RWPE2 (cell line): ENCODE results near the gene UGT8.
"Not testable (repeated sequence)": the region's sequence is repeated elsewhere in the genome, so short reads cannot be mapped to it uniquely, and the experiment has no call there.

Experiments
- ATAC-seq: fragments of 200-7000 bp; cut with Tn5 transposase; 3 replicates; pipeline ENCODE4 v1.9.1; 2021; ENCODE audit warnings: low read depth
- DNase-seq: peaks from one replicate; pipeline ENCODE4 v3.0.0-alpha.2; 2020; ENCODE audit warnings: low spot score
- H3K27ac ChIP-seq: fragments of 450-650 bp; 2 replicates; pipeline ENCODE4 v1.5.1; 2017; ENCODE audit warnings: mild to moderate bottlenecking; ENCODE audit not compliant: poor library complexity, severe bottlenecking
- H3K27me3 ChIP-seq: fragments of 250-450 bp; sonication (Bioruptor Pico); 2 replicates; pipeline ENCODE4 v1.5.1; 2021; ENCODE audit warnings: mild to moderate bottlenecking, moderate library complexity; ENCODE audit not compliant: insufficient read depth, poor library complexity, severe bottlenecking
- H3K36me3 ChIP-seq: fragments of 250-450 bp; sonication (Bioruptor Pico); 2 replicates; pipeline ENCODE4 v1.5.1; 2020; ENCODE audit warnings: low read depth, mild to moderate bottlenecking, moderate library complexity
- H3K4me1 ChIP-seq: fragments of 250-450 bp; sonication (Bioruptor Pico); 2 replicates; pipeline ENCODE4 v1.5.1; 2021; ENCODE audit warnings: mild to moderate bottlenecking, moderate library complexity; ENCODE audit not compliant: insufficient read depth, poor library complexity, severe bottlenecking
- H3K4me3 ChIP-seq: fragments of 250-450 bp; sonication (Bioruptor Pico); 2 replicates; pipeline ENCODE4 v1.5.1; 2021; ENCODE audit warnings: mild to moderate bottlenecking, moderate library complexity; ENCODE audit not compliant: severe bottlenecking
- H3K9me3 ChIP-seq: fragments of 250-450 bp; sonication (Bioruptor Pico); 2 replicates; pipeline ENCODE4 v1.5.1; 2021; ENCODE audit warnings: mild to moderate bottlenecking, moderate library complexity; ENCODE audit not compliant: severe bottlenecking
- TF ChIP-seq, protein P1 (sequence below): fragments of 450-650 bp; IDR thresholded peaks from one replicate; pipeline ENCODE4 v1.5.1; 2017; ENCODE audit warnings: mild to moderate bottlenecking, moderate library complexity; ENCODE audit not compliant: poor library complexity, severe bottlenecking

Gene UGT8

DNA sequence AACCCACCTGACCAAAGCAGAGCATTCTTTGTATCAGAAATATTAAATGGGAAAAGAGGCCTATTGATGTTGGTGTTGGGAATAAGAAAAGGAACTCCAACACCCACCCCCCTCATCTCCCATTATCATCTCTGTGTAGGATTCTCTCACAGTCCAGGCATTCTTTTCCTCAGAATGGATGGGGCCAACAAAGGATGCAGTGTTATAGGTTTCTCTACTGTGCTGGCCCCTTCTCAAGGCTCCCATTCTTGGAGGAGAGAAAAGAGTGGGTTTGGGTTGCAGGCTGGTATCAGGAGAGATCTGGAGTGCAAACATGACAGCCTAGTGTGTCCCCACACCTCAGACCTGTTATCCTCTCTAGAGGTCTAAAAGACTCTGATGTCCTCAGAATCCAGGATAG is 59.6 kb downstream of the UGT8 start:
- H3K4me1 ChIP-seq, result no peaks in the 10 kb centered on the region
- H3K36me3 ChIP-seq, result no peaks in the 10 kb centered on the region
- H3K9me3 ChIP-seq, result no peaks in the 10 kb centered on the region
- no peak overlapping the region for H3K4me3 ChIP-seq
- ATAC-seq (no peak), DNase-seq (no peak)
- H3K27me3 ChIP-seq, result no peaks in the 10 kb centered on the region
- no peak overlapping the region for H3K27ac ChIP-seq
- TF ChIP-seq, protein P1, sequence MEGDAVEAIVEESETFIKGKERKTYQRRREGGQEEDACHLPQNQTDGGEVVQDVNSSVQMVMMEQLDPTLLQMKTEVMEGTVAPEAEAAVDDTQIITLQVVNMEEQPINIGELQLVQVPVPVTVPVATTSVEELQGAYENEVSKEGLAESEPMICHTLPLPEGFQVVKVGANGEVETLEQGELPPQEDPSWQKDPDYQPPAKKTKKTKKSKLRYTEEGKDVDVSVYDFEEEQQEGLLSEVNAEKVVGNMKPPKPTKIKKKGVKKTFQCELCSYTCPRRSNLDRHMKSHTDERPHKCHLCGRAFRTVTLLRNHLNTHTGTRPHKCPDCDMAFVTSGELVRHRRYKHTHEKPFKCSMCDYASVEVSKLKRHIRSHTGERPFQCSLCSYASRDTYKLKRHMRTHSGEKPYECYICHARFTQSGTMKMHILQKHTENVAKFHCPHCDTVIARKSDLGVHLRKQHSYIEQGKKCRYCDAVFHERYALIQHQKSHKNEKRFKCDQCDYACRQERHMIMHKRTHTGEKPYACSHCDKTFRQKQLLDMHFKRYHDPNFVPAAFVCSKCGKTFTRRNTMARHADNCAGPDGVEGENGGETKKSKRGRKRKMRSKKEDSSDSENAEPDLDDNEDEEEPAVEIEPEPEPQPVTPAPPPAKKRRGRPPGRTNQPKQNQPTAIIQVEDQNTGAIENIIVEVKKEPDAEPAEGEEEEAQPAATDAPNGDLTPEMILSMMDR, result no peak

DNA sequence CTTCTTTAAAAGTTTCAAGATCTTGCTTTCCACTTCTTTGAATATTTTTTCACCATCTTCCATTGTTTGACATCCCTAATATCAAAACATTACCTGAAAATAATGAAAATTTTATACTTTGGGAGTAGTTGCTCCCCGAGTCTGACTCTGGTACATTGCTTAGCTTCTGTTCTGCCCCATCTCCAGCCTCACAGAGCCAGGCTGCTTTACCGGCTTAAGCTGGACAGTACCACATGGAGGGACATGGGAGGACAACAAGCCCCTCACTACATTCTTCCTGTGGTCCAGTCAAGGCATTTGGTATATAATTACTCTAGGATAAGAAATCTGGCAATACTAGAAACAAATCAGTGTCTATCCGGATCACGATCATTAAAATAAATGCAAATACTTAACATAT is 60.2 kb downstream of the UGT8 start:
- H3K27me3 ChIP-seq, result no peaks in the 10 kb centered on the region
- no peaks in the 10 kb centered on the region for H3K9me3 ChIP-seq
- no peak overlapping the region for H3K4me3 ChIP-seq
- TF ChIP-seq, protein P1, result no peak
- no peak overlapping the region for H3K27ac ChIP-seq
- H3K4me1 ChIP-seq, result no peaks in the 10 kb centered on the region
- DNase-seq, result no peak
- no peaks in the 10 kb centered on the region for H3K36me3 ChIP-seq
- ATAC-seq, result no peak

DNA sequence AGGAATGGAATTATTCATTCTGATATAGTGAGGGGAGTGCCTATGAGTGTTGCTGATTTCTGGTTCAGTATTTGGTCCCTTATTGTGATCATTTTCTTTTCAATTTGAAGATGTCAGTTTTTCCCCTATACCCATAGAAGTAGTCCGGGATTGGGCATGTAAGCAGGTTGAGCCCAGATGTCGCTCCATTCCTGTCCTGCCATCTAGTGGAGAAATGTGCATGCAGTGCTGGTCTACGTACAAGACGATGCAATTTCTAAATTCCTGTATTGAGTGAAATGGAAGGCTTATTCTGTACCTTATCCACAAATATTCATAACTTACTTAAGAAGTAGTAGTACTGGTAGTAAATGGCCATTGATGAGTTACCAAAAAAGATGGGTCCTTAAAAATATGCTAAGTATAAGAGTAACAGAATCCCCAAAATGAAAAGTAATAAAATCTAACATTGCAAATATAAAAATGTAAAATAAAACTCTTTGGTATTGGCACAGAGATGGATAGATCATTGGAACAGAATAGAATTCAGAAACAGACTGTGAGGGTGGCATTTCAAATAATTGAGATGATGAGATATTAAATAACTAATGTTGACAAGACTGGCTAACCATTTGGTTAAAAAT is 60.9 kb downstream of the UGT8 start:
- Histone ChIP-seq H3K27me3 (no peaks in the 10 kb centered on the region), H3K36me3 (no peaks in the 10 kb centered on the region), H3K4me3 (no peak overlapping the region), H3K27ac (no peak overlapping the region), H3K4me1 (no peaks in the 10 kb centered on the region), H3K9me3 (no peaks in the 10 kb centered on the region)
- DNase-seq, result no peak
- peak; percentile 98 for ATAC-seq
- TF ChIP-seq, protein P1, result peak; percentile 93

DNA sequence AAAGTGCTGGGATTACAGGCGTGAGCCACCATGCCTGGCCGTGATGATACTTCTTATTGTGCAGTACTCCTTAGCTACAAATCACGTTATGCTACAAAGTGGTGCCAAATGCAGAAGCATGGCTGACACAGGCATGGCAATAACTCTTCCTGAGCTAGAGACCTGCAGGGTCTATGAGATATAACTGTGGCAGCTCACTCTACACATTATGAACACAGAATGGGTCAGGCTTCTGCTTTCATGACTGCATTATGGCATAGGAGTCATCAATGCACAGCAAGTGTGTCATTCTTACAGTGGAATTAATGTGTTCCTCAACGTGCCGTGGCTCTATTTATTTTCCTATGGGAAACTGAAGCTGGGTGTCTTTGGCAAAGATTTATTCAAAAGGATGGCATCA is 64.5 kb downstream of the UGT8 start:
- Histone ChIP-seq H3K9me3 (no peaks in the 10 kb centered on the region), H3K27me3 (no peaks in the 10 kb centered on the region), H3K27ac (no peak overlapping the region), H3K36me3 (no peaks in the 10 kb centered on the region), H3K4me3 (no peak overlapping the region), H3K4me1 (no peaks in the 10 kb centered on the region)
- ATAC-seq (no peak), DNase-seq (no peak)
- TF ChIP-seq, protein P1, result no peak

DNA sequence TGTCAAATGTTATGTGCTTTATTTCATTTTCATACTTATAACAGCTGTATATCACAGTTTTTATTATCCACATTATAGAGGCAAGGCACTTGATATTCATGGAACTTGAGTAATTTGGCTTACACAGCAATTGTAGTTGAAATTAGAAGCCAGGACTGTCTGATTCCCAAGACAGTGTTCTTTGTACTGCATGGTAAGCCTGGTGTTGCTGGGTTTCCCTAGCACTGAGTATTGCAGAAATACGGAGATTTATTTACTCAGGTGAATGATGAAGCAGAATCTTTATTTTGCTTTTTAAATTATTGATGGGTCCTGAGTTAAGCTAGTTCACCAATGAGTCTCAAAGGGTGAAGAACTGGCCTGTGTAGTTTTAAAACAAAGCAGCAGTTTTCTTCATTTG is 70.0 kb downstream of the UGT8 start:
- Histone ChIP-seq H3K27me3 (no peaks in the 10 kb centered on the region), H3K4me3 (no peak overlapping the region), H3K27ac (no peak overlapping the region), H3K4me1 (no peaks in the 10 kb centered on the region), H3K9me3 (no peaks in the 10 kb centered on the region), H3K36me3 (no peaks in the 10 kb centered on the region)
- ATAC-seq (no peak), DNase-seq (no peak)
- TF ChIP-seq, protein P1, result no peak

DNA sequence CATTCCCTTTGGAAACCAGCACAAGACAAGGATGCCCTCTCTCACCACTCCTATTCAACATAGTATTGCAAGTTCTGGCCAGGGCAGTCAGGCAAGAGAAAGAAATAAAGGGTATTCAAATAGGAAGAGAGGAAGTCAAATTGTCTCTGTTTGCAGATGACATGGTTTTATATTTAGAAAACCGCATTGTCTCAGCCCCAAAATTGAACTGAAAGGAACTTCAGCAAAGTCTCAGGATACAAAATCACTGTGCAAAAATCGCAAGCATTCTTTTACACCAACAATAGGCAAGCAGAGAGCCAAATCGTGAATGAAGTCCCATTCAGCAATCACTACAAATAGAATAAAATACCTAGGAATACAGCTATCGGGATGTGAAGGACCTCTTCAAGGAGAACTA is 72.1 kb downstream of the UGT8 start:
- H3K36me3 ChIP-seq, H3K27ac ChIP-seq, DNase-seq, ATAC-seq, H3K9me3 ChIP-seq, H3K4me1 ChIP-seq, H3K4me3 ChIP-seq, H3K27me3 ChIP-seq: not testable (repeated sequence)
